Trophoblast cell (in vitro differentiated cells and primary cell): ENCODE results near the gene MAP3K4.

Experiments
- DNase-seq, 2 donors: peaks; one replicate each; pipeline ENCODE4 v3.0.0-alpha.2; 2016
- H2AFZ ChIP-seq: 2 replicates; pipeline ENCODE4 v1.6.1; 2013; ENCODE audit warnings: low read length, moderate library complexity, mild to moderate bottlenecking; ENCODE audit not compliant: insufficient read depth, poor library complexity
- H2AK5ac ChIP-seq: 2 replicates; pipeline ENCODE4 v1.6.1; 2013; ENCODE audit warnings: mild to moderate bottlenecking, low read length
- H2BK120ac ChIP-seq: 2 replicates; pipeline ENCODE4 v1.6.1; 2013; ENCODE audit warnings: low read length, mild to moderate bottlenecking, moderate library complexity; ENCODE audit not compliant: insufficient read depth, poor library complexity
- H2BK12ac ChIP-seq: 2 replicates; pipeline ENCODE4 v1.6.1; 2013; ENCODE audit warnings: mild to moderate bottlenecking, low read length, moderate library complexity
- H2BK5ac ChIP-seq: 2 replicates; pipeline ENCODE4 v1.6.1; 2013; ENCODE audit warnings: low read length, low read depth, moderate library complexity, mild to moderate bottlenecking; ENCODE audit not compliant: poor library complexity
- H3K14ac ChIP-seq: 2 replicates; pipeline ENCODE4 v1.6.1; 2013; ENCODE audit warnings: mild to moderate bottlenecking, low read length
- H3K18ac ChIP-seq: 2 replicates; pipeline ENCODE4 v1.6.1; 2013; ENCODE audit warnings: mild to moderate bottlenecking, low read length
- H3K23ac ChIP-seq: 2 replicates; pipeline ENCODE4 v1.6.1; 2013; ENCODE audit warnings: low read length
- H3K27ac ChIP-seq: 2 replicates; pipeline ENCODE4 v1.5.1; 2013; ENCODE audit warnings: low read depth, mild to moderate bottlenecking, inconsistent platforms, low read length, moderate library complexity
- H3K27me3 ChIP-seq: 2 replicates; pipeline ENCODE4 v1.6.1; 2013; ENCODE audit warnings: inconsistent platforms, mild to moderate bottlenecking, low read length, moderate library complexity; ENCODE audit not compliant: insufficient read depth
- H3K36me3 ChIP-seq, 2 experiments: 1 replicate in 1 of 2; 2 replicates in 1 of 2; pipeline ENCODE4 v1.6.1; 2013; ENCODE audit warnings: low read length in 2 of 2, mild to moderate bottlenecking in 2 of 2, moderate library complexity in 1 of 2; ENCODE audit not compliant: insufficient read depth in 2 of 2, control insufficient read depth in 1 of 2
- H3K4ac ChIP-seq: 2 replicates; pipeline ENCODE4 v1.6.1; 2013; ENCODE audit warnings: low read depth, mild to moderate bottlenecking, low read length, moderate library complexity
- H3K4me1 ChIP-seq, 2 experiments: 1 replicate in 1 of 2; 2 replicates in 1 of 2; pipeline ENCODE4 v1.6.1; 2013; ENCODE audit warnings: low read length in 2 of 2, mild to moderate bottlenecking in 2 of 2, moderate library complexity in 1 of 2; ENCODE audit not compliant: insufficient read depth in 2 of 2, control insufficient read depth in 1 of 2
- H3K4me2 ChIP-seq: 2 replicates; pipeline ENCODE4 v1.6.1; 2013; ENCODE audit warnings: inconsistent platforms, mild to moderate bottlenecking, low read length, moderate library complexity
- H3K4me3 ChIP-seq: 2 replicates; pipeline ENCODE4 v1.5.1; 2013; ENCODE audit warnings: mild to moderate bottlenecking, low read depth, low read length, inconsistent platforms
- H3K79me1 ChIP-seq: one replicate; pipeline ENCODE4 v1.6.1; 2013; ENCODE audit warnings: low read length
- H3K79me2 ChIP-seq: 2 replicates; pipeline ENCODE4 v1.6.1; 2013; ENCODE audit warnings: low read length, mild to moderate bottlenecking; ENCODE audit not compliant: control insufficient read depth, insufficient read depth, poor library complexity
- H3K9ac ChIP-seq: 2 replicates; pipeline ENCODE4 v1.6.1; 2013; ENCODE audit warnings: mild to moderate bottlenecking, low read length
- H3K9me3 ChIP-seq: 2 replicates; pipeline ENCODE4 v1.6.1; 2013; ENCODE audit warnings: low read depth, mild to moderate bottlenecking, control low read depth, inconsistent platforms, low read length; ENCODE audit not compliant: insufficient read depth
- H4K12ac ChIP-seq: 2 replicates; pipeline ENCODE4 v1.6.1; 2013; ENCODE audit warnings: low read depth, mild to moderate bottlenecking, low read length, moderate library complexity
- H4K8ac ChIP-seq: 2 replicates; pipeline ENCODE4 v1.6.1; 2013; ENCODE audit warnings: low read depth, mild to moderate bottlenecking, low read length, moderate library complexity
- H4K91ac ChIP-seq: one replicate; pipeline ENCODE4 v1.6.1; 2013; ENCODE audit warnings: low read depth, mild to moderate bottlenecking, low read length, moderate library complexity
- WGBS: extraction: QIAGEN DNeasy Blood & Tissue Kit; methylation state at CpG from one replicate; pipeline ENCODE4 v1.1.7; 2013; ENCODE audit warnings: missing lambda C conversion rate; ENCODE audit not compliant: insufficient read length, insufficient coverage; ENCODE audit errors: extremely low coverage; 5-methylcytosine and 5-hydroxymethylcytosine counted together

Gene MAP3K4

DNA sequence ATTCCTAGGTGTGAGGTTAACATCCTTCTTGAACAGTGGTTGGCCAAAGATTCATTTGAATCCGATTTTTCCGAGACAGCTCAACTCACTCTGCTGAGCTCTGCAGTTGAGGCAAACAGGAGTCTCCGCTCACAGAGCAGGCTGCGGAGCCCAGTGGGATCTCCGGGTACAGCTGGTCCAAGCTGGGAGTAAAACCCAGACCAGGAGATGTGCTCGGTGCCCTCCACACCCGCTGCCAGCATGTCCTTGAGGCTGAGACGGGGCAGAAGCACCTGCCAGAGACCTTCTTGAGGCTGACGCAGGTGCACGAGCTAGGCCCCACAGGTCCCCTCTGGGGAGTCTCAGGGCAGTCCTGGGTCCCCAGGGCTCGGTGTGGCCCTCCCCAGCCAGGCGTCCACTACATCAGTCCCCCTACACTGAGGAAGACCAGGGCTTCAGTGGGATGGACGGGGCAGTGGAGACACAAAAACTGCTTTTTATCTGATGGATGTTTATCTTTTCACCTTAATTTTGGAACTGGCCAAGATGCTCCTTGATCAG, 163.3 kb downstream of the MAP3K4 start:
- H4K91ac ChIP-seq, result no peak overlapping the region
- H2BK12ac ChIP-seq, result no peak overlapping the region
- no peak overlapping the region for H3K4me2 ChIP-seq
- H3K4me3 ChIP-seq, result no peak overlapping the region
- no peaks in the 10 kb centered on the region for H3K79me2 ChIP-seq
- H3K9ac ChIP-seq, result no peak overlapping the region
- peaks cover 2% of the 10 kb centered on the region for H3K79me1 ChIP-seq
- no peak overlapping the region for H4K8ac ChIP-seq
- H2BK120ac ChIP-seq, result no peak overlapping the region
- no peak overlapping the region for H3K18ac ChIP-seq
- H3K4me1 ChIP-seq, result no peaks in the 10 kb centered on the region
- H3K27me3 ChIP-seq, result no peaks in the 10 kb centered on the region
- H2AK5ac ChIP-seq, result no peak overlapping the region
- H3K9me3 ChIP-seq, result no peaks in the 10 kb centered on the region
- no peak overlapping the region for H2AFZ ChIP-seq
- H4K12ac ChIP-seq, result no peak overlapping the region
- no peak overlapping the region for H2BK5ac ChIP-seq
- H3K27ac ChIP-seq, result no peak overlapping the region
- H3K36me3 ChIP-seq, result peaks cover 19 to 29% of the 10 kb centered on the region in 2 experiments
- WGBS, result no CpG with 5 or more reads among the region's 13 CpGs
- H3K14ac ChIP-seq, result no peak overlapping the region
- no peak overlapping the region for H3K23ac ChIP-seq
- no peak overlapping the region for H3K4ac ChIP-seq
- no peak for DNase-seq

DNA sequence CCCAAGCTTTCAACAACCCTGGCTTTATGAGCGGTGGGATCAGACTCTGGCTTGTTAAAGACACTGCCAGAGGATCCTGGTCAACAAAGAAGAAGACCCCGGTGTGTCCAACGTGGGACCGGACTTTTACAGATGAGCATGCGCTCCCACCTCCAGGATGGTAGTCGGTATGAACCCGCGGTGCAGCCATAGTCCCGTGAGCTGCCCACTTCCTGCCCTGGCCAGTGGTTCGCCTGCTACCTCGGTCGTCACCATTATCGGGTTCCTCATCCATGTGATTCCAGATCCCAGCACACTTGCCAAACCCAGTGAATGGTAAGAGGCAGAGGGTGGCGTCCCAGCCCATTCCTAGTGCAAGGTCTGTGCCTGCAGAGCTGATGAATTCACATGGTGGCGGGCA, 169.6 kb downstream of the MAP3K4 start:
- Histone ChIP-seq H4K8ac (no peak overlapping the region), H3K4me2 (no peak overlapping the region), H3K27ac (no peak overlapping the region), H3K9me3 (peaks cover 3% of the 10 kb centered on the region), H3K4me1 (no peaks in the 10 kb centered on the region), H2BK12ac (no peak overlapping the region), H3K4me3 (peak overlapping the region; percentile 18), H2BK120ac (no peak overlapping the region), H3K18ac (no peak overlapping the region), H4K12ac (no peak overlapping the region), H3K4ac (no peak overlapping the region), H3K79me2 (no peaks in the 10 kb centered on the region), H2BK5ac (no peak overlapping the region), H3K27me3 (no peaks in the 10 kb centered on the region), H3K9ac (no peak overlapping the region), H3K79me1 (no peaks in the 10 kb centered on the region), H3K23ac (no peak overlapping the region), H4K91ac (no peak overlapping the region), H2AK5ac (no peak overlapping the region), H3K36me3 (peaks cover 28 to 36% of the 10 kb centered on the region in 2 experiments), H3K14ac (no peak overlapping the region), H2AFZ (no peak overlapping the region)
- no CpG with 5 or more reads among the region's 15 CpGs for WGBS
- DNase-seq, result no peak

GRCh38 chr6:161161889-161162624, 170.5 kb downstream of the MAP3K4 start:
- no peak overlapping the region for H3K23ac ChIP-seq
- no peak overlapping the region for H4K8ac ChIP-seq
- no peak overlapping the region for H3K4me3 ChIP-seq
- H2AK5ac ChIP-seq, result no peak overlapping the region
- H3K79me2 ChIP-seq, result no peaks in the 10 kb centered on the region
- peaks cover 28 to 39% of the 10 kb centered on the region in 2 experiments for H3K36me3 ChIP-seq
- no peak overlapping the region for H3K18ac ChIP-seq
- H3K9ac ChIP-seq, result no peak overlapping the region
- H2BK5ac ChIP-seq, result no peak overlapping the region
- H3K79me1 ChIP-seq, result no peaks in the 10 kb centered on the region
- no peak overlapping the region for H4K12ac ChIP-seq
- H3K9me3 ChIP-seq, result peaks cover 3% of the 10 kb centered on the region
- H3K4ac ChIP-seq, result no peak overlapping the region
- H3K27ac ChIP-seq, result no peak overlapping the region
- no peaks in the 10 kb centered on the region for H3K27me3 ChIP-seq
- no peak overlapping the region for H2BK12ac ChIP-seq
- no peak overlapping the region for H4K91ac ChIP-seq
- WGBS, result no CpG with 5 or more reads among the region's 16 CpGs
- H2BK120ac ChIP-seq, result no peak overlapping the region
- H3K4me2 ChIP-seq, result no peak overlapping the region
- no peak for DNase-seq
- no peak overlapping the region for H2AFZ ChIP-seq
- no peak overlapping the region for H3K14ac ChIP-seq
- H3K4me1 ChIP-seq, result no peaks in the 10 kb centered on the region

DNA sequence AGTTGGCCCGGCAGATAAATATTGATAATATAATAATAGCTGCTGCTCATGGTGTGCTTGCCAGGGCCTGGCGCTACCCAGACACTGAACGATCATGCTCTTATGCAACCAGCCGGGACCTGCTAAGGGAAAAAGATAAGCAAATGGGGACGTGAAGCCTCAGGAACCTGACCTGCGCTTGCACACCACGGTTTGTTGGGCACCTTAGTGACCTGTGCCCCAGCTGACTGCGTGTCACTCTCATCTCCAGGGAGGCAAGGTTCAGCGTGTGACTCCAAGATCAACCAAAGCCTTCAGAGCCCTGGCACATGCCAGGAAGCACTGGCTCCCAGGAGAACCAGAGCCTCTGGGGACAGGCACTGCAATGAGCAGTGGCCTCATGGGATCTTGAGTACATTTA, 171.2 kb downstream of the MAP3K4 start:
- no peak for DNase-seq

More for the DNA sequence above, 171.2 kb downstream of the MAP3K4 start:
- no CpG with 5 or more reads among the region's 9 CpGs for WGBS
- no peak overlapping the region for H3K4ac ChIP-seq
- no peak overlapping the region for H3K4me3 ChIP-seq
- H3K4me2 ChIP-seq, result no peak overlapping the region
- no peaks in the 10 kb centered on the region for H3K4me1 ChIP-seq
- H3K79me2 ChIP-seq, result no peaks in the 10 kb centered on the region
- no peak overlapping the region for H4K8ac ChIP-seq
- H3K9me3 ChIP-seq, result peaks cover 3% of the 10 kb centered on the region
- H3K14ac ChIP-seq, result no peak overlapping the region
- no peak overlapping the region for H3K23ac ChIP-seq
- no peaks in the 10 kb centered on the region for H3K79me1 ChIP-seq
- H3K36me3 ChIP-seq, result peaks cover 28 to 37% of the 10 kb centered on the region in 2 experiments
- no peaks in the 10 kb centered on the region for H3K27me3 ChIP-seq
- H3K18ac ChIP-seq, result no peak overlapping the region
- no peak overlapping the region for H2BK120ac ChIP-seq
- H2AFZ ChIP-seq, result no peak overlapping the region
- H4K12ac ChIP-seq, result no peak overlapping the region
- no peak overlapping the region for H3K9ac ChIP-seq
- H4K91ac ChIP-seq, result no peak overlapping the region
- H2BK12ac ChIP-seq, result no peak overlapping the region
- H3K27ac ChIP-seq, result no peak overlapping the region
- H2AK5ac ChIP-seq, result no peak overlapping the region
- H2BK5ac ChIP-seq, result no peak overlapping the region
